ENCODE data around the gene BOLA2B.

BOLA2B gene

DNA sequence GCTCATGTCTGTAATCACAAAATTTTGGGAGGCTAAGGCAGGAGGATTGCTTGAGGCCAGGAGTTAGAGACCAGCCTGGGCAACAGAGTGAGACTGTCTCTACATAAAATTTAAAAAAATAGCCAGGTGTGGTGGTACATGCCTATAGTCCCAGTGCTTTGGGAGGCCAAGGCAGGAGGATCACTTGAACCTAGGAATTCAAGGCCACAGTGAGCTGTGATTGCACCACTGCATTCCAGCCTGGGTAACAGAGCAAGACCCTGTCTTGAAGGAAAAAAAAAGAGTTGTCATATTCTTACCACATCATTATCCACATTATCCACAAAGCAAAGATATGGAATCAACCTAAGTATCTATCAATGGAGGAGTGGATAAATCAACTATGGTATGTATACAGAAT lies 49.4 kb downstream of the BOLA2B start:
- Histone ChIP-seq H3K36me3 (ENCODE audit: control insufficient read depth in 4 of 4, insufficient read depth in 4 of 4, low read length in 3 of 4) (no peaks in the 10 kb centered on the region), H3K27me3 (replicated peaks in 2 of 5; ENCODE audit: control insufficient read depth in 4 of 5, insufficient read depth in 5 of 5, low read length in 4 of 5) (no peaks in the 10 kb centered on the region), H3K9me3 (ENCODE audit: control extremely low read depth in 1 of 5, control insufficient read depth in 4 of 5, insufficient read depth in 2 of 5, low read depth in 1 of 5, low read length in 4 of 5) (peaks cover 0 to 4% (median 0%) of the 10 kb centered on the region in 5 experiments), H3K27ac (ENCODE audit: insufficient read depth in 1 of 2, low read depth in 1 of 2, low read length in 2 of 2, poor library complexity in 1 of 2, severe bottlenecking in 2 of 2) (no peak overlapping the region), H3K4me1 (ENCODE audit: control extremely low read depth in 1 of 4, control insufficient read depth in 4 of 4, insufficient read depth in 4 of 4, low read length in 3 of 4) (peaks cover 0 to 6% (median 4%) of the 10 kb centered on the region in 4 experiments), H3K4me3 (ENCODE audit: control insufficient read depth in 1 of 7, extremely low read depth in 1 of 7, insufficient read depth in 4 of 7, low read depth in 2 of 7, low read length in 6 of 7) (no peak overlapping the region)
- ChIA-PET CTCF (no interaction called here), POLR2A (no interaction called here)
- DNase-seq, result no peak

DNA sequence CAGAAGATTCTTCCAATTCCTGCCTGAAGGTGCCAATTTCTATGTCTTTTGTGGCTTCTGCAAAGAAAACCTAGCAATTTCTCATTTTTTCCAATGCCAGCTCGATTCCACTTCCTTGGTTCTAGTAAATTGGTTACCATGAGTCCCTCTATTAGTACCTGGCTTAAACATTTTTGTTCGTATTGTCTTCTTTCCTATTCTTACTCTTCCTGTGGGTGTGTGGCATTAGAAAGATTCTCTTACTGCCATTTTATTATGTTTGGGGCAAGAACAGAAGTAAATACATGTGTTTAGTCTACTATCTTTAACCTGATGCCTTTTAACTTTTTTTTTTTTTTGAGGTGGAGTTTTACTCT lies 50.1 kb downstream of the BOLA2B start:
- POLR2A ChIA-PET, result interaction anchor here (1.0 kb wide), 1 partner anchor 40 kb away, joined by 3 read pairs; the partner anchor contains the start of gene CORO1A
- no CpG with 5 or more reads among the region's 2 CpGs for WGBS (ENCODE audit: insufficient coverage)
- no peak for DNase-seq
- no peaks in the 10 kb centered on the region for H3K27me3 ChIP-seq (replicated peaks in 2 of 5; ENCODE audit: control insufficient read depth in 4 of 5, insufficient read depth in 5 of 5, low read length in 4 of 5)
- no peak overlapping the region for H3K4me3 ChIP-seq (ENCODE audit: control insufficient read depth in 1 of 7, extremely low read depth in 1 of 7, insufficient read depth in 4 of 7, low read depth in 2 of 7, low read length in 6 of 7)
- no peaks in the 10 kb centered on the region for H3K36me3 ChIP-seq (ENCODE audit: control insufficient read depth in 4 of 4, insufficient read depth in 4 of 4, low read length in 3 of 4)
- H3K27ac ChIP-seq (ENCODE audit: insufficient read depth in 1 of 2, low read depth in 1 of 2, low read length in 2 of 2, poor library complexity in 1 of 2, severe bottlenecking in 2 of 2), result no peak overlapping the region
- peaks cover 0 to 6% (median 4%) of the 10 kb centered on the region in 4 experiments for H3K4me1 ChIP-seq (ENCODE audit: control extremely low read depth in 1 of 4, control insufficient read depth in 4 of 4, insufficient read depth in 4 of 4, low read length in 3 of 4)
- CTCF ChIA-PET, result interaction anchor here (0.6 to 0.9 kb wide), 2 partner anchors 33 to 139 kb away, joined by 3 read pairs; no protein-coding TSS in a partner anchor
- H3K9me3 ChIP-seq (ENCODE audit: control extremely low read depth in 1 of 5, control insufficient read depth in 4 of 5, insufficient read depth in 2 of 5, low read depth in 1 of 5, low read length in 4 of 5), result no peaks in the 10 kb centered on the region

All from common myeloid progenitor, CD34-positive (primary cell).